Heart left ventricle (tissue), 13 donors: ENCODE measurements around the gene PARD3B.

ENCODE experiments used
- CTCF ChIP-seq, 12 donors: fragments of 200-600 bp; sonication (generic) in 4 of 12; IDR thresholded peaks; one replicate each; pipeline versions ENCODE4 v1.5.0 to v1.8.0; 2018 to 2022; ENCODE audit warnings: antibody characterized with exemption in 12 of 12, mild to moderate bottlenecking in 5 of 12
- POLR2A ChIP-seq, 2 donors: fragments of 450-650 bp; IDR thresholded peaks; one replicate each; pipeline ENCODE4 v1.6.1; 2017; ENCODE audit warnings: antibody characterized with exemption in 2 of 2, mild to moderate bottlenecking in 2 of 2, moderate library complexity in 2 of 2
- donor health status: ischemic (EF 13 %, LVEDD 7.1; RV severe dilation, severe dysfunction).
- donor health status: DM: no; HTN: yes; CAD: no.
- donor health status: DM: no; HTN: no; CAD: no.
- donor health status: ischemic (EF 25% LVEDD 6.9; RV normal size, moderate dysfunction).
- donor health status: ischemic (EF 25% LVEDD 5.7; RV mildly dilated, moderate dysfunction).
- donor health status: ischemic (EF 35%, LVEDD 5.7; RV mildly dilated, moderate dysfunction).
- donor health status: nonischemic (EF 11% LVEDD 7.7; RV severe dilation, severe dysfunction).
- donor health status: DM: yes; HTN: yes; CAD: no.
- donor health status: PGD.
- donor health status: ischemic (EF 29% LVEDD 5.4; RV normal size, mild dysfunction).
- donor health status: nonischemic (EF 23%, LVEDD 6.1; RV moderate dilation, normal function).

- TF ChIP-seq CTCF (IDR thresholded peaks at IDR 0.05), result no peak
- TF ChIP-seq POLR2A (IDR thresholded peaks at IDR 0.05), result no peak
Measured at GRCh38 chr2:205451901-205452512, 906.7 kb downstream of the PARD3B start.
